GM11168 (cell line): ENCODE measurements around the gene PIP5K1C.

Source experiments
- in situ Hi-C: fragments of 300-500 bp; cut with MboI; formaldehyde crosslinking; loops from one replicate; pipeline ENCODE4 v1.12.0; 2022; ENCODE audit warnings: low sequenced_read_pairs; ENCODE audit not compliant: unreplicated experiment

Gene PIP5K1C

DNA sequence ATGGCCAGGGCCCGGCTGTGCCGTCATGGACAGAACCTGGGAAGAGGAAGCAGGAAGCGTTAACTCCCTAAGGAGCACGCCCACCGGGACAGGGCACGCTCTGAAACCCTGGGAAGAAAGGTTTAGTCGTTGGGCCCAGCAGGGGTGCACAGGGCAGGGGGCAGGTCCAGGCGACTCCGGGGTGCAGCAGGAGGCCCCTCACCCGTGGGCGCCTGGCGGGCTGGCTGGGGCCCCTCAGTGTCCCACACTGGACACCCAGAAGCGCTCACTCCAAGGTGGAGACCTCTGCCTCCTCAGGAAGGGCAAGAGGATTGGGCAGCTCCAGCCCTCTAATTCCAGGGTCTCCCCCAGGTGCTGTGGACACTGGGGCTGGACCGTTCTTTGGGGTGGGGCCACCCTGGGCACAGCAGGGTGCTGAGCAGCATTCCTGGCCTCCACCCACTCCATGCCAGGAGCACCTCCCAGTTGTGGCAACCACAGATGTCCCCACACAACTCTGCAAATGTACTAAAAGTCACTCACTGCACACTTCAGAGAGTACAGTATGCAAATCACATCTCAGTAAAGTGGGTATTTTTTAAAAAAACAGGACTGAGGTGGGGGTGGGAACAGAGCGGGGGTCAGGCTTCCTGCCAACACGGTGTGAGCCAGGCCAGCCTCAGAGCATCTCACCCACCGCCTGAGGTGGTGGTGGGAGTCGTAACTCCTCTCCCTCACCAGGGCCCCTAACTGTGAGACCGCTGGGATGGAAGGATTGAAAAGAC, 35.2 kb downstream of the PIP5K1C start:
- in situ Hi-C loops, result loop anchor here (5.0 kb wide), 1 partner anchor 37 kb away; the partner anchor contains the start of gene PIP5K1C

DNA sequence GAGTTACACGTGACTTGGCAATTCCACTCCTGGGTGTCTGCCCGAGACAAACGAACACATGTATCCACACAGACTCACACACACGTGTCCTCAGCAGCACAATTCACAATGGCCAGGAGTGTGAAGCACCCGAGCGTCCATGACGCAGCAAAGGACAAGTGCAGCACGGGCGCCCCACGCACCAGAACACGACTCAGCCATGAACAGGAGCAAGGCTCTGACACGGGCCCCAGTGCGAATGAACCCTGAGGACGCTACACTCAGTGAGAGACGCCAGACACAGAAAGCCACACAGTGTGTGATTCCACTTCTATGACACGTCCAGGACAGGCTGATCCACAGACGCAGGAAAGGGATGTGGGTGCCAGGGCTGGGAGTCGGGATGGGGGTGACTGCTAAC, 36.4 kb downstream of the PIP5K1C start:
- in situ Hi-C loops, result loop anchor here (5.0 kb wide), 1 partner anchor 38 kb away; the partner anchor contains the start of gene PIP5K1C

DNA sequence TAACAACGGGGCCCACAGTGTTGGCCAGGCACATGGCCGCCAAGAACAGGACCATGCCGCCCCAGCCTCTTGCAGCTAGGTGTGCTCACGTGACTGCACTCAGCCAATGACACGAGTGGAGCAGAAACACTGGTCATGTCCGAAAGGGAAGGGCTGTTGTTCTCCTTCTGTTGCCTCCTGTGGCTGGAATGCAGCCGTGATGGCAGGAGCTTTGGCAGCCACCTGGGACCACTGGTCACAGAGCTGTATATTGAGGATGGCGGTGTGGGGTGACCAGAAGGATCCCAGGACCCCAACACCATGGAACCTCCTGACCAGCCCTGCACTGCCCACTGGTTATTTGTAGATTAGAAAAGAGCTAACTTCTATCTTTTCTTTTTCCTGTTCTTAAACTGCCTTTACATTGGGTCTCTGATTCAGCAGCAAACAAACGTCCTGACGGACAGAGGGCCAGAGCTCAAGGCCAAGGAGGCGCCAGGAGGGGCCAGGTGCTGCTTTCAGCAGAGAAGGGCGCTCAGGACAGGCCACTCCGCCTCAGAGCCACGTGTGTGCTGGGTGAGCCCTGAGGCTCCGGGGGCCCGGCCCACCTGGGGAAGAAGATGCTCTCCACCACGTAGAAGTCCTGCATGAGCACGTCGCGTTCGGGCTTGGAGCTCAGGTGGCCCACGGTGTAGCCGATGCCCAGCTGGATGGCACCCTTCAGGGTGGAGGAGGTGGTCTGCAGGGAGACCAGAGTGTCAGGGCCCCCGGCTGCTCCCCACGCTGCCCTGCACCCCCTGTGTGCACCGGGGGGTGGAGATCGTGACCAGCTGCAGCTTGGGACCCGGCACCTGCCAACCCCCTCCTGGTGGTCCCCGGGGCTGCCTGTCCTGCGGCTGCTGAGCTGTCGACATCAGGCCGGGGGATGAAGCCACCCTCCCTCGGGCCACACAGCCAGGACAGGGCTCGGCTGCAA, 38.7 kb downstream of the PIP5K1C start:
- in situ Hi-C loops, result loop anchor here (5.0 kb wide), 1 partner anchor 41 kb away; the partner anchor contains the start of gene PIP5K1C

DNA sequence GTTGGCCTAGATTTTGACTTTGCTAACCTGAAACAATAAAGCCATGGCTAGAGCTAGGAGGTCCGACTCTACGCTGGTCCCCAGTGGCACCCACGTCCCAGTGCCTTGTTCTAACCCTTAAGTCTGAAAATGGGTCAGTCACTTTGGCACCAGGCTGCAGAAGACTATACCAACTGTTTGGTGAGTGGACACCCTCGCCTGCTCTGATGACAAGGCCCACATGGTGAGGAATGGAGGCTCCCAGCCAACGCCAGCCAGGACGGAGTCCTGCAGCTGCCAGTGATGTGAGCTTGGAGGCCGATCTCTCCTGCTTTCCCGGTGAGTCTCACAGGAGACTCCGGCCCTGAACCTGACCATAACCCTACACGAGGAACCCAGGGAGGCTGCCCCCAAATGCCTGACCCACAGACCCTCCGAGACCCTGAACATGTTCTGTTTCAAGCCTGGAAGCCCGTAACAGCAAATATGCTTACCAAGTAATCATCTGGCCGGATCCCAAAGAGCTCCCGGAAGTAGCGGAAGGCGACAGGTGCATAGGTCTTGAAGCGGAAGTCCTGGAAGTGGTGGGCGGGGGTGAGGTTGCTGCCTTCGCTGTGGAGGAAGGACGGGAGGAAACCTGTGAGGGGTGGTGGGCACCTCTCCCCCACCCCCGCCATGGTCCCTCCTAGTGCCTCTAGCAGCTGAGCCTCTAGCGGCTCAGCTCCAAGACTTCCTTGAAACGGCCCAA, 39.6 kb downstream of the PIP5K1C start:
- in situ Hi-C loops, result loop anchor here (5.0 kb wide), 1 partner anchor 42 kb away; the partner anchor contains the start of gene PIP5K1C

DNA sequence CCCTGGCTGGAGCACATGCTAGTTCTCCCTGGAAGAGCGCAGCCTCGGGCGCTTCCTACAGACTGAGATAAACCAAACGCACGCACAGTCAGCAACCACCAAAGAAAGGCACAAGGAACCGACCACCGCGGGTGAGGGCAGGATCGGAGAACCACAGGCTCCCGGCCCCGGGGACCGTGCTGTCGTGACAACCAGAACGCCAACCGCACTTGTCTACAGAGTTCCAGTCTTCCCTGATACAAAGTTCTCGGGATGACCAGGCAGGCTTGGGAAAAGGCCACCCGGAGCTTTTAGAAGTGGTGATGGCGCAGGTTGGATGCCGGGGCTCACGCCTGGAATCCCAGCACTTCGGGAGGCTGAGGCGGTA, 40.5 kb downstream of the PIP5K1C start:
- in situ Hi-C loops, result loop anchor here (5.0 kb wide), 1 partner anchor 43 kb away; the partner anchor contains the start of gene PIP5K1C

DNA sequence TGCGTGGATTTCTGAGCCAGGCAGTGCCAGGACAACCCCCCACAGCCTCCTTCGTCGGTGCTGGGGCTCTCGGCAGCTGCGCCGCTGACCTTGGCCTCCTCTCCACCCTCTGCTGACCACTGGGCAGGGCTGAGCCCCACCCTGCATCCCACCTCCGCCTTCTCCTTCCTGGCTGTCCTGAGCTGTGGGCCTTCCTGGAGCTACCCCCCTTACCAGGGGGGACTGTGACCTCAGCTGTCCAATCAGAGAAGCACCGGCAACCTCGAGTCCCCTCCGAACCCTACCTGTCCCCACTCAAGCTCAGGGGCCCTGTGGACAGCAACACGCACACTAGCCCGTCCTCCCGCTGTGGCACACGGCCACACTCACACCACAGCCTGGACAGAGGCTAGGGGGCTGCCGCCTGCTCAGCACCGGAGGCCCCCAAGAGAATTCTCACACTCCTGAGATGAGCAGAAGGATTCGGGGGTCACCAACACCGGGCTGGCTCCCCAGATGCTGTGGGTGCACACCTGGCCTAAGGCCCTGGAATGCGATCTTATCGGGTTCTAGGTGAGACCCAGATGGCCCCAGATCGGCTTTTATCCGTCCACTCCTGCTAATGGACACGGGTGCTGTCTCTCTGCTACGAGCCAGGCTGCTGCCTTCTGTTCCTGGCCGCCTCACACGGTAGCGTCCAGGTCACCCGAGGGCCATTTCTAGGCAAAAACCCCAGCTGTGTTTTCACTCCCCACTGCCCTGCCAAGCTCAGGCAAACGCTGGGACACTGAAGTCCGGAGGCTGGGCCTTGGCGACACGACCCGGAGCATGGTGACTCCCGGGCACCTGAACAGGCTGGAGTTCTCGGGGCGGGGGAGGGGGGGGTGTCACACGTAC, 41.2 kb downstream of the PIP5K1C start:
- in situ Hi-C loops, result no loop called here

DNA sequence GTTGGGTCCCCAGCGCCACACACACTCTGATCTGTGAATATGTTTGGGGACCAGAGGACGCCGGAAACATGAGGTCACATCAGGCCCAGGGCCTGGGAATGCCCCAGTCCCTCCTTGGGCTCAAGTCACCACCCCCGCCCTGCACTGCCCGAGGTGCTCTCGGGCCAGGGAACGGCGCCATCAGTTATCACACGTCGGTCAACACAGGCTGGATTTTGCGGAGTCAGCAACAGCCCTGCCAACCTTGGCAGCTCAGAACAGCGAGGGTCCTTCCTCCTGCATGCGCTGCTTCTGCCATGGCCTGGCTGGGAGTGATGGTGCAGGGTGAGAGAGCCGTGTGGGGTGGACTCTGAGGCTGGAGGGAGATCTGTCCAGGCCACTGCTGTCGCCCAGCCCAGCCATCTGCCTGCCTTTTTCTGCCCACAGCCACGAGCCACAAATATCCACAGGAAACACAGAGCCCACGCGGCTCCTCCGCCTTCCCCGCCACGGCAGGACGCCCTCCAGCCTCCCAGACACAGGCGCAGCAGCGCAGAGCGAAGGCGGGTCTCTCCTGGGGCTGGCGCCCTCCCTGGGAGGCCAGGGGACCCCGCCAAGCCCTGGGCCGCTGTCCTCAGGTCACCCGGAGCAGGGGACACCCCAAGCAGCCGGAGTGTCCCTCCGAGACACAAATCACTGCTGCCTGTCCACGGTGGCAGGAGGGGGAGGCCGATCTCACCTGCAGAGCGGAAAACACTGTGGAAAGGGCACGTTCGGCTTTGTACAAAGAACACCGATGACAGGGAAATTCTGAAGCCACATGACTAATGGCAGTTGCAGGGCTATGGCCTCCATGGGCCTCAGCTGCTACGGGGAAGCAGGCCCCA, 42.0 kb downstream of the PIP5K1C start:
- in situ Hi-C loops, result no loop called here

DNA sequence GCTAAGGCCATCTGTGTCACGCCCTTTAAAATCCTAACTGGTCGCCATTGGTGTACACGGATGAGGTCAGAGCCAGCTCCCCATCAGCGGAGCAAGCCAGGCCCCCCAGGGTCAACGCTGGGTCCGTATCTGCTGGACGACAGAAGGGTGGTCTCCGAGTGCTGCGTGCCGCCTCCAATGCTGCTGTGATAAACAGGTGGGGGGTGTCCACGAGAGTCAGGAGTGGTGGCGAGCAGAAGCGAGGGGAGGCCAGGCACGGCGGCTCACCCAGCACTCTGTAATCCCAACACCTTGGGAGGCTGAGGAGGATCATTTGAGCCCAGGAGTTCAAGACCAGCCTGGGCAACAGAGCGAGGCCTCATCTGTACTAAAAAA, 42.9 kb downstream of the PIP5K1C start:
- in situ Hi-C loops, result no loop called here

DNA sequence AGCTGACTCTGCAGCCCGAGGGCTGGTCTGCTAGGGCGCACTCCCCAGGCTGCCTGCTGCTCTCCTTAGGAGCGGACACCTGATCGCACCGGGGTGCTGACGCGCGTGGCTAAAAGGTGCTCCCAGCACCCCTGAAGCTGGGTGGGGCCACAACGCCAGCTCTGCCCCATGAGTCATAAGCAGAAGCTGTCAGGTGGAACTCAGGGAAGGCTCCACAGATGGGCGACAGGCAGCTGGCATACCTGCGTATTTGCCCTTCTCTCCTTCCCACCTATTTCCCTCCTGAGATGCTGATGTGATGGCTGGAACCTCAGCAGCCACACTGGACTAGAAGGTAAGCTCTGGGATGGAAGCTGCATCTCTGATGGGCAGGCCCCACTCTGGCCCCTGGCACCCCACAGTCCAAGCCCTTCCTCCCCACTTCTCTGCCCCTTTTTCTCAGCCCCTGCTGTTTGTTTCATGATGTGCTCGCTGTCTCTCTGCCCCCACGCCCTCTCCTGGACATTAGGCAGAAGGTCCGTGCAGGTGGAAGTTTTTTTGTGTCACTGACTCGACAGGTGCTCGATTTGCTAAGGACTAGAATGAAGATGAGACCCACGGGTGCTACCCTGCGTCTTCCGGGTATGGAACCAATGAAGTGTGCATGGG, 43.4 kb downstream of the PIP5K1C start:
- in situ Hi-C loops, result no loop called here

DNA sequence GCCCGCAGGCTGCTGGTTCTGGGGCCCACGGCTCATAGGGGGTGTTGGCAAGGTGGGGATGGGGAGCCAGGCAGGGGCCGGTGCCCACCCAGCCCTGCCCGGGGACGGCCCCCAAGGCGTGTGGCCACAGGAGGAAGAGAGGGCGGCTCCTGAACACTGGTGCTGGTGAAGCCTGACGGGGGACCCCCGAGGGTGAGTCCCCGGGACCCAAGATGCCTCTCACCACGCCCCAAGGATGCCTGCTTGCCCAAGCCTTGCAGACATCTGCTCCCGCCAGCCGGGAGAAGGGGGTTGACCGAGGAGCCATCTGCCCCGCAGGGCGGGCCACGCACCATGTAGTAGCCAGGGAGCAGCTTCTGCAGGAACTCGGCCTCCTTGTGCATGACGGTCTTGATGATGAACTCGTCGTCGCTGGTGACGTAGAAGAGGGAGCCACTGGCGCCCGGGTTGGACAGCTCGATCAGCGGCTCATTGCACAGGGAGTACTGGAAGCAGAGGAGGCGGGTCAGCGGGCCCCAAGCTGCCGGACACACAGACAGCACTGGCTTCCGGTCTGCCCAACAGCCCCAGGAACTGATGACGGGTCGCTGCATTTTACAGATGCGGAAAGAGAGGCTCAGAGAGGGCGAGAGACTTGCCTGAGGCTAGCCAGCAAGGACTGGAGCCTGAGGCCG, 44.1 kb downstream of the PIP5K1C start:
- in situ Hi-C loops, result no loop called here

DNA sequence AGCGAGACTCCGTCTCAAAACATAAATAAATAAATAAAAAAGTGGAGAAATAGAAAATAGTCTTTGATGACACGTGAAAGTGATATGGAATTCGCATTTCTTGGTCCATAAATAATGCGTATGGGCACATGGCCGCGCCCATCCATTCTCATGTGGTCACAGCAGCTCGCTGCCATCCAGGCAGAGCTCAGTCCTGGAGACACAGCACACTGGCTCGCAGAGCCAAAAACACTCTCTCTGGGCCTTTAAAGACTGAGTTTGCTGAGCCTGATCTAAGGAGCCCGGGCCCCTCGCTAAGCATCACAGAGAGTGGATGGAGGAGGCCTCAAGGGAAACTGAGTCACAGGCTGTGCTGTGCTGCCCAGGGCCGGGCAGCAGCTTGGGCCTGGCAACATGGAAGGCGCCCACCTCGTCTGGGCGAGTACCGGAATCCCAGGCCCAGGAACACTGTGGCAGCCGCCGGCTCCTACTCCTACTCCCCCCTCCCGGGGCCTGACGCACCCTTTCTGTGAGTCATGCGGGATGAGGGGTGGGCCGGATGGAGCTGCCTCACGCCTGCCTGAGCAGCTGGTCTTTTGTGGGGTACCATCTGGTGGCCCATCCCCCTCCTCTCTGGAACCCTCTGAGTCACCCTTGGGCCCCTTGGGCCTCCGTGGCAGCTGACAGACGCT, 44.7 kb downstream of the PIP5K1C start:
- in situ Hi-C loops, result no loop called here

DNA sequence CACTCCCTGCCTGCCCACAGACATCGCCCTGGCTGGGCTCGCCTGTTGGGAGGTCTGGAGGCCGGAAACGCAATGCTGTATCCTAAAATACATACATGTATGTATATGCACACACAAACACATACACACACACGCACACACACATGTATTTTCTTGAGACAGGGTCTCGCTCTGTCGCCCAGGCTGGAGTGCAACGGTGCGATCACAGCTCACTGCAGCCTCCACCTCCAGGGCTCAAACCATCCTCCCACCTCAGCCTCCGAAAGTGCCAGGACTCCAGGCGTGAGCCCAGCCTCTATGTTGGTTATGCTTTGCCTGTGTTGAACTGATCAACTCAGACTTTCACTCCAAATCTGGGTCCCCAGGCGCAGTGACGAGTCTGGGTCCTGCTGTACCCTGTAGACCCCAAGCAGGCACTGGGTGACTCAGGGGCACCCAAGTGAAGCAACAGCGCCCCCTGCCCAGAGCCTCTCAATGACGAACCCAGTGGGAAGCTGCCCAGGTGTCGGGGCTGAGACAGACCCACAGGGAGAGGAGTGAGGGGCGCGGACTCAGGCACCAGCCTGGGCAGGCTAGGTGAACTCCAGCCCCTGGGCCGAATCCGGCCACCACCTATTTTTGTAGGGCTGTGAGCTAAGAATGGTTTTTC, 46.3 kb downstream of the PIP5K1C start:
- in situ Hi-C loops, result no loop called here

DNA sequence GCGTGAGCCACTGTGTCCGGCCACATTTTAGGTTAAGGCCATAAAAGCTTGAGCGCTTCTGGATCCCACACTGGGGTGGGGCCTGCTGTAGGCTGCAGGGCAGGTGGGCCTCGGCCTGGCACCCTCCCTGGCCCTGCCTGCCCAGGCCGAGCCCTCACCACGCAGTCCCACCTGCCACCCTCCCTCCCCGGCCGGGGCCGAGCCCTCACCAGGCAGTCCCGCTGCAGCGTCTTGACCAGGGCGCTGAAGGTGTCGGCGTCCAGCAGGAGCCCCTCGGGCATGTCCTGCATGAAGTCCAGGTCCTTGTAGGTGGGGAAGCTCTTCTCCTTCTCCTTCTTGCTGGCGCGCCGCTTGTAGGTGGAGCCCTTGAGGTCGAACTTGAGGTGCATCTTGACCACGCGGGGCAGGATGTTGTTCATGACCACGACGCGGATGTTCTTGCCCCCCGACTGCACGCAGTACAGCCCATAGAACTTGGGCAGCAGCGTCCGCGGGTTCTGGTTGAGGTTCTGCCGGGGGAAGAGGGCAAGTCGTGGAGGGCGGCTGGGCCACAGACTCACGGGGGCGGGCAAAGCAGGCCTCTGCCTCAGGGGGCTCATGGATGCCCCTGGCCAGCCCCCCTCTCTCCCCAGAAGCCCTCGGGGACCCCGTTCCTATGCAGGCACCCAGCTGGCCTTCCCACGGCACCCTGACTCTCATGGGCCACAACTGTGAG, 47.0 kb downstream of the PIP5K1C start:
- in situ Hi-C loops, result no loop called here

DNA sequence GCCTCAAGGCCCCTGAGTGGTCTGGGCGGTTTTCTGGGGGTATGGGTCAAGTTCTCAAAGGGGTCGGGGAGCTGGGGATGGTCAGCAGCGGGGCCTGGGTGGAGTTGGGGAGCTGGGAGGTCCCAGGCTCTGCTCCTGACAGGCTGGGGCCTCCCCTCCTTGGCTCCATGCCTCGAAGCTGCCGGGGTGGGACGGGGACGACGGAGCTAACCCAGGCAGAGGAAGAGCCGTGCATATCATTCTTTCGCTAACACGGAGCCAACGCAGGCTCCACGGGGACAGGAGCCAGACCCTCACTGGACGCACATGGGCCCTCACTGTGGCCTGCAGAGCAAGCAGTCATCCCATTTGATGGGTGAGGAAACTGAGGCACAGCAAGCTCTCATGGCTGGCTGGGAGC, 47.8 kb downstream of the PIP5K1C start:
- in situ Hi-C loops, result no loop called here

DNA sequence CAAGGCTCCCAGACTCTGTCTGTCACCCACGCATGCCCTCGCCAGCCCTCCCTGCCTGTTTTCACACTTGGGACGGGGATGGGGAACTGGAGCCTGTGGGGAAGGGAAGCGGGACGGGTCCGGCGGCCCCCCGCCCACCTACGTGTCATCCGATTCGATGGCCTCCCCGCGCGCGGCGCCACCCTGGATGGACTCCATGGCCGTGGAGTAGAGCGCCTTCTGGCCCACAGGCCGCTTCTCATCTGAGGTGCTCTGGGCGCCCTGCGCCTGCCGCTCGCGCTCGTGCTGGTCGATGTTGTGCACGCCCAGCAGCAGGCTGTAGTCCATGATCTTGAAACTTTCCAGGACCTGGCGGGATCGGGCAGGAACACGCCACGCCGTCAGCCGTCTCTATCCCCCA, 48.6 kb downstream of the PIP5K1C start:
- in situ Hi-C loops, result no loop called here

DNA sequence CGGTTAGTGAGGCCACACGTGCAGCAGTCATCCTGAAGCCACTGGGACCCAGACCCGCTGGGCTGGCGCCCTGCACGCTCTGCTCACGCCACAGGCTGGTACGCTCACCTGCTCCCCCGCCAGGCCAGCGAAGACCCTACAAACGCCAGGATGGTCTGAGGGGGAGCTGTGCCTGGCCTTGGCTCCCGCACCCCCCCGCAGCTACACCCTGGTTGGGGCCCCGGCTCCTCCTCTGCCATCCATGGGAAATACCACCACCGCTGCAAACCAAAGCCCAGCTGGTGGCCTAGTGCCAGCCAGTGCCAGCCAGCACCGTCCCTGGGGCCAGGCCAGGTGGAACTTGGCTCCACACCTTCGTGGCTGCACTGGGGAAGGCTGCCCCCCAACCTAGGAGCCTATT, 50.4 kb downstream of the PIP5K1C start:
- in situ Hi-C loops, result no loop called here
